GM18870 (cell line): ENCODE measurements around the gene ANXA8.
"Not testable (repeated sequence)": the region's sequence is repeated elsewhere in the genome, so short reads cannot be mapped to it uniquely, and the experiment has no call there.

Experiments
- ATAC-seq: cut with Tn5 transposase; IDR thresholded peaks from one replicate; pipeline ENCODE4 v1.9.1; 2021; ENCODE audit warnings: moderate library complexity; ENCODE audit not compliant: unreplicated experiment

Gene ANXA8

DNA sequence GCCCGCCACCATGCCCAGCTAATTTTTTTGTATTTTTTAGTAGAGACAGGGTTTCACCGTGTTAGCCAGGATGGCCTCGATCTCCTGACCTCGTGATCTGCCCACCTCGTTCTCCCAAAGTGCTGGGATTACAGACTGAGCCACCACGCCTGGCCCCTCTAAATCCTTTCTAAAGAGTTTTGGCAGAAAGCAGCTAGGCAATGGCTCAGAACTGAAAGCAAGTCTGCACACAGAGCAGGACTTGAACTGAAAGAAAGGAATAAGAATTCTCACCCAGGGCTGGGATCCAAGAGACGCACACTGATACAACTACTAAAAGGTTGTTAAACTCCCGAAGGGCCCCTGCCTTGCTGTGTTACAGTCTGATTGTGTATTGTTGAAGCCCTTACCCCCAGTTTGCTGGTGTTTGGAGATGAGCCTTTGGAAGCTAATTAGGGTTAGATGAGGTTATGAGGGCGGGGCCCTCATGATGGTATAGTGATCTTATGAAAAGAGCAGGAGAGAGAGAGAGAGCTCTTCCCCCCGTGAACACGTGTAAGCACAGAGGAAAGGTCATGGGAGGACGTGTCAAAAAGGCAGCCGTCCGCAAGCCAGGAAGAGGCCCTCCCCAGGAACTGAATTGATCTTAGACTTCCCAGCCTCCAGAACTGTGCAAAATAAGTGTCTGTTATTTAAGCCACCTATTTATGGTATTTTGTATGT, 18.5 kb downstream of the ANXA8 start:
- not testable (repeated sequence) for ATAC-seq

DNA sequence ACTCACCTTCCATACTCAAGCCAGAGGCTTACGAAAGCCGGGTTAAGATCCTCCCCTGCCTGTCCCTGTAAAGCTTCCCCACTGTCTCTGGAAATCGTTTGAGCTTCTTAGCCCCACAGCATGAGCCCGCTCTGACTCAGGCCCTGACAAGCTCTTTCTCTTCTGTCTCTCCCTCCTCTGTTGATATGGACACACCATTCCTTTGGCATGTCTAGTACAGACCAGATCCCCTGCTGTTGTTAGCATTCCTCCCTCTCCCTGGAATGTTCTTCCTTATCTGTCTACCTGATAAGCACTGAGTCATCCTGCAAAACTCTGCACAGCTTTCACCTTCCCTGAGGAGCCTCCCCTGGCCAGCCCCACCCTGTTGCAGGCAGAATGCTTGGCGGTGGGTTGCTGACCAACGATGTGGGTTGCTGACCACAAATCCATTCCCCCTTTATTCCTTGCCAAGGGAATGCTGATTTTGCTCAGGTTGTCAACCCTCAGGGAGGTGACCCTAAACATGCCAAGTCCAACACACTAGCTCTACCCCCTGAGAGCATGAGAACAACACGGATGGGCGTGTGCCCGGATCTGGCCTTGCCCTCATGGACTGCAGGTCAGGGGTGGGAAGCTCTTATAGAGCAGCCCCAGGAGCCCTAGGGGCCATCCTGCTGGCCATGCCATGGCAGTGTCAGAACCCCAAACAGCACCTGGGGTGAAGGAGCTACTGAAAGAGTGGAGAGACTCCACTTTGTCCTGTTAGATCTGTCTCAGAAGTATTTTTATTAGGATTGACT, 21.1 kb downstream of the ANXA8 start:
- ATAC-seq, result not testable (repeated sequence)

DNA sequence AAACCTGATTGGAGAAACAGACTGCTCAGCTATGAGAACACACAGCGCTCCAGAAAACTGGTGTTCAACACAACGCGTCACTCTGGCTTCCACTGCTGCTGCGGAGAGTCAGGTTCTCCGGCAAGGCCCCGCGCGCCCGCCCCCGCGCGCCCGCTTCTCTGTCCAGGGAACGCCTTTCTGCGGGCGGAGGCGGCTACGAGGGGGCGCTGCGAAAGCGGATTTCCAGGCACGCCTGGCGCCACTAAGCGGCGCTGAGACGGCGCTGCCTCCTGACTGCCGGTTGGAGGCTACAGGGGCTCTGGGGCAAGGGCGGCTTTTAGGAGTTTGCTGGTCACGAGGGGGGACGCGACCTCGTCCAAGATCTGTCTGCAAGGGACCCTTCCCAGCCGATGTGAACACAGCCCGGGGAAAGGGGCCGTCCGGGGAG, 22.6 kb downstream of the ANXA8 start:
- ATAC-seq, result not testable (repeated sequence)

DNA sequence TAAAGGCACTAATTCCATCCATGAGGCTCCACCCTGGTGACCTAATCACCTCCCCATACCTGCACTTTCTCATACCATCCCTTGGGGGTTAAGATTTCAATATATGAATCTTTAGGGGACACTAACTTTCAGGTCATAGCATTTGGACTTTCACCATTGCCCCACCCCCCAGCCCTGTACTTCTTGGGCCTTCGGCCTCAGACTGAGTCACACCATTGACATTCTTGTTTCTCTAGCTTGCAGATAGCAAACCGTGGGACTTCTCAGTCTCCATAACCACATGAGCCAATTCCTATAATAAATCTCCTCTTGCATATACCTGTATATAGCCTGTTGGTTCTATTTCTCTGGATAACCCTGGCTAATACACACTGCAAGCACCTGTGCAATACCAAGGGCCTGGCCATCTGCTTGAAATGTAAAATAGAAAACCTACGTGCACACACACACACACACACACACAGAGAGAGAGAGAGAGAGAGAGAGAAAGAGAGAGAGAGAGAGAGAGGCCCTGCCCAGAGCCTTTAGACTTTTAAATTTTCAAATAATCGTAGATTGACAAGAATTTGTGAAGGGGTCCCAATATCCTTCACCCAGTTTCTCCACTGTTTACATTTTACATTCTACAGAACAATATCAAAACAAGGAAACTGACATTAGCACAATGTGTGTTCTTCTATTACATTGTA, 25.3 kb downstream of the ANXA8 start:
- no peak for ATAC-seq

DNA sequence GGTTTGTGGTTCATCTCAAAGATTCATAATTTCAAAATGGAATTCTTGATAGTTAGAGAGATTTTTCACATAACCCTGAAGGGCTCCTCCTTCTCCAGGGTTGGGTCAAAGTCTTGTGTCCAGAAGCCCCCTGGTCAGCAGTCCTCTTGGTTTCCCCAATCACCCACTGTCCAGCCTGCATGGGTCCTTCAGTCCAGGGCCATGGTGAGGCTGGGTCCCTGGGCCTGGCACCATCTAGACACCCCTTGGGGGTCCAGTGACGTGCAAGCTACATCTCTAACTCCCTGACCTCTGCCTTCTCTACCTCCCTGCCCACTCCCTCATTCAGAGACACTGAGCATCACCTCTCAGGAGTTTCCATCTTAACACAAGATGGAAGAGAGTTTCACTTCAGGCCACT, 26.1 kb downstream of the ANXA8 start:
- ATAC-seq, result no peak

DNA sequence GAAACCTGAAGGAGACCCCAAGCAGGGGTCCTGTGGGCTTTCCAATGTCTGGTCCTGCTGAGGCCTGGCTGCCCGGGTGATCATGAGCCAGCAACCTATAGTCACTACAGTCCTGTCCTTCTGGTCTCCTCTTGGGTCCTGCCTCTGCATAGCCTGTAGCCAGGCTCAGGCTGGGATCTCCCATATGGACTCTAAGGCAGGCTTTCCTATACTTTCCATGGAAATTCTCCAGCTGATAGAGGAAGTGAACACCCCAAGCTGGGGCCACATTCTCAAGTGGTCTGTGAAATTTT, 26.4 kb downstream of the ANXA8 start:
- no peak for ATAC-seq

DNA sequence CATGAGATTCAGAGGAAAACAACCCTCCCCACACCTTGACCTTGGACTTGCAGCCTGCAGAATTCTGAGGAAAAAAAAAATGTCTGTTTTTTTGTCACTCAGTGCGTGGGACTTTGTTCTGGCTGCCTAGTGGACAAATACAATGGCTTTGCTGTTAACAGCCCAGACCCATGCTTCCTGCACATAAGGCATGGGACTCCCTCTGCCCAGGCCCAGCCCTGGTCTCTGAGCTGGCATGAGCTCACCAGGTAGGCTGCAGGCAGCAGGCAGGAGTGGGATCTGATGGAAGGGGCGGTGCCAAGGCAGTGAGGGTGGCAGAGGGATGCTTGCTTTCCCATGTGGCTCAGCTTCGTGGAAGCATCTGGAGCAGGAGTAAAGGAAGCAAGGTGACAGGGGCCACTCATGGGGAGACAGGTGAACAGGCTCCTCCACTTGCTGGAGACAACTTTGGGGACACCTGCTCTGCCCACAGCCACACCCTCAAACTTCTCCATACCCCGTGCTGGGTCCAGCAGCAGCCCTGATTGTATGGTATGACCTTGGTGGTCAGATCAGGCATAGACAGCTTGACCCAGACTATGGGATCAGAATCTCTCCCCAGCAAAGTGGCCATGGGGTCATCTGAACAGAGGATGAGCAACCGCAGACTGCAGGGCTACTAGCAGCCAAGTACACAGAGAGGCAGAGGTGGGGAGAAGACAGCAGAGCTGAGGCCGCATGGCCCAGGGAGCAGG, 27.0 kb downstream of the ANXA8 start:
- ATAC-seq, result no peak

DNA sequence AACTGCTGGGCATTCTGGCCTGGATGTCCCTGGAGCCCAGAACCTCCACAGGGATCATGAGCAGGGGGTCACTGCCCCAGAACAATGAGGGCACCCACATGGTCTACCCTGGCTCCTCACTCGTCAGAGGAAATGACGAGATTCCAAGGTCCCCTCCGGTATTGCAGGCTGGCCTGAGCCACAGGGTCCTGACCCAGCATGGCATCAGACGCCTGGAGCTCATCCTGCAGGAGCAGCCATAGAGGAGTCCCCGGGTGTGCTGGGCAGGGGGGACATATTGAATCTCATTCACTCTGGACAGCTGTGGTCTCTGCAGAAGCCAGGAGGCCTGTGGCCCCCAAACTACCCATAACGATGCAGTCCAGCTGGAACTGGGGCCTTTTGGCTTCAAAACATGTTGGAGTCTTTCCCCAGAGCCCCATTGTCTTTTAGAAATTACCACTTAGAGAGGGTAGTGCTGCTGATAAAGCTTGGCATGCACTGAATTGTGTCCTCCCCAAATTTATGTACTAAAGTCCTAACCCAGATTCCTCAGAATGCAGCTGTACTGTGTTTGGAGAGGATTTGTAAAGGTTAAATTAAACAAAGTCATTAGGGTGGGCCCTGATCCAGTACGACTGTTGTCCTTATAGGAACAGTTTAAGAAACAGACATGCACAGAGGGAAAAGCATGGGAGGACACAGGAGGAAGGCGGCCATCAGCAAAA, 27.7 kb downstream of the ANXA8 start:
- ATAC-seq, result no peak

DNA sequence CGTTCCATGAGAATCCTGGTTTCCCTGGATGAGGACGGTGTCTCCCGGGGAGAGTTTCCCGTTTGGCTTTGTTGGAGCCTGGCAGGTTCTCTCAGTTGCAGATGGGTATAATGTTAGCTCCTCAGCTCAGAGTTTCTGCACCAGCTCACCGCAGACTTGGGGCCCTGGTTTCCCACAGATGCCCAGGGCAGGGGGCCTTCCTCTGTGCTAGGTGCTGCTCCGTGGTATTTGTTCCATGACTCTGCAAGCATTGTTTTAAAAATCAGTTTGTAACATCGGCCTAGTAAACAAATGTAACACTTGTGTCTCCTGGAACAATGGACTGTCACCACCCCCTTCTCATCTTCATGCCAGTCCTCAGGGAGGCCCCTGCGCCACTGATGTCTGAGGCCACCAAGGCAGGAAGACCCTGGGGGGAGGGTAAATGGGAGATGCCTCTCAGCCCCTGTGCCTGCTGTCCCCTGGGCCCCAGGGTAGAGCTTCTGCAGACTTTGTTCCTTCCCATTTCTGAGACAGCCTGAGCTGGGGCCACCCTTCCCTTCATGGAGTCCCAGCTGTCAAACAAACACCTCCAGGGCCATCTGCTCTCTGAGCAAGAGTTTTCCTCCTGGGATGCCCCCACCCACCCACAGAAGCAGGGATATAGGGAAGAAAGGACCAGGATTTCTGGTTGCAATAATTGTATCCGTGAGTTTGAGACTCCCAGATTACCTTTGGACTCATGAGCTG, 28.4 kb downstream of the ANXA8 start:
- not testable (repeated sequence) for ATAC-seq

DNA sequence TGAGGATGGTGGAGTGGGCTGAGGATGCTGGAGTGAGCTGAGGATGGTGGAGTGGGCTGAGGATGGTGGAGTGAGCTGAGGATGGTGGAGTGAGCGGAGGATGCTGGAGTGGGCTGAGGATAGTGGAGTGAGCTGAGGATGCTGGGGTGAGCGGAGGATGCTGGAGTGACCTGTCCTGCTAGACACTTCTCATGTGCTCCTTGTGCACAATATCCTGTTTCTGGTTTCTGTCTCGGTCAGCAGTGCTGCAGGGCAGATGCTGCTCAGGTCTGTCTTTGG, 29.2 kb downstream of the ANXA8 start:
- no peak for ATAC-seq

DNA sequence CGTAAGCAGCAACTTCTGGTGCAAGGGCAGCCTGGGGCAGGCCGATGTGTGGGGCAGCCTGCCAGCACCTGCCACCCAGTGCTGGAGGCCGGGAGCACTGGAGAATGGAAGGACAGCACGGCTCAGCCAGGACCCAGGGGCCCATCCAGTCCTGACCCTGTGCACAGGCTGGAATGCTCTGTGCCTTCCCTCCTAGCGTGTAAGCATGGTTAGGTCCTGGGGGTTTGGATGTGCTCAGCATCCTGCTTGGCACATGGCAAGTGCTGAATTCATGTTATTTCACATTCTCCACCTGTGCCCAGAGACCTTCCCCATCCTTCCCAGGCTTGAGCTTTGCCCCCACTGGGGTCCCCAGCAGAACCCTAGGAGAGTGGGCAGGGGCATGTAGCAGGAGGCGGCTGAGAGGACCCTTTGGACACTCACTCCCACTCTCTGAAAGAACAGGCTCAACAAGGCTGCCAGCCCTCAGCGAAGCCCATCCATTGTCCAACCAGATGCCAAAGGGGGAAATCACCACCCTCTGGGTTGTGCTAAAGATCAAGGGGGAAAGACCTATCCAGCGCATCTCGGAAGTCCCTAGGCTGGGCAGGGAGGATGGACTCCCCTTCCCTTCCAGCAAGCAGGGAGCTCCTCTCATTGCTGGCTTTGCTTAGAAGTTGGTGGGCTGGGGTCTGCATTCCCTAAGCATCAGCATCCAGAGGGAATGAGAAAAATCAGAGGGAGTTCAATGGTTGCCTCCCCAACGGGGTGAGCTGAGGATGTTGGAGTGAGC, 29.7 kb downstream of the ANXA8 start:
- no peak for ATAC-seq

DNA sequence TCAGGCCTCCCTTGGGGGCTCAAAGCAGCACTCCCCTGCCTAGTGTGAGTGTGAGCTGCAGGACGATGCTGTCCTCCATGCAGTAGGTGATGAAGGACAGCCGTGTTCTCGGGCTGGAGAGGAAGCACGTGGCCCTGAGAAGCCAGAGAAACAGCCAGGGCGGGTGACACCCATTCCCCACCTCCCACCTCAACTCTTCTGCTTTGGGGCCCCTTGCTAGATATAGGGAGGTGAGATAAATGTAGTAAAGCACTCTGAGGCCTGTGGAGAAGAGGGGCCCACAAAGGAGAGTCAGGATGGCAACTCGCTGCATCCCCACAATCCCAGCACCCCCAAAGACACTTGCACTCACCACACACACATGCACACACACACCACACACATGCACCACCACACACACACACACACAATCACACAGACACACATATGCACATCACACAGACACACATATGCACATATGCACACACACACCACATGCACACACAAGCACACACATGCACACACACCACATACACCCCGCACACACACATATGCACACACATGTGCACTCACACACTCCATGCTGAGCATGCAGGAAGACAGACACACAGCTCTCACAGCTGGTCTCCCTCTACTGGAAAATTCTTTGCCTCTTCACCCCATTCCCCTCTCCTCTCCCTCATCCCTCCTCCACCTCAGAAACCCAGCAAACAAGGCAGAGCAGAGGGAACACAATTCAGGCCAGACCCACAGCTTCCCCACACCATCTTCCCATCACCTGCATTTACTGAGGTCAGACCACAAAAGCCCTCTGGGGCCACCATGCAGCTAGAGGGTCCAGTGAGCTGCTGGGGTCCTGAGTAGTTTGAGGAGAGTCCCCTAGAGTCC, 30.5 kb downstream of the ANXA8 start:
- ATAC-seq, result no peak

DNA sequence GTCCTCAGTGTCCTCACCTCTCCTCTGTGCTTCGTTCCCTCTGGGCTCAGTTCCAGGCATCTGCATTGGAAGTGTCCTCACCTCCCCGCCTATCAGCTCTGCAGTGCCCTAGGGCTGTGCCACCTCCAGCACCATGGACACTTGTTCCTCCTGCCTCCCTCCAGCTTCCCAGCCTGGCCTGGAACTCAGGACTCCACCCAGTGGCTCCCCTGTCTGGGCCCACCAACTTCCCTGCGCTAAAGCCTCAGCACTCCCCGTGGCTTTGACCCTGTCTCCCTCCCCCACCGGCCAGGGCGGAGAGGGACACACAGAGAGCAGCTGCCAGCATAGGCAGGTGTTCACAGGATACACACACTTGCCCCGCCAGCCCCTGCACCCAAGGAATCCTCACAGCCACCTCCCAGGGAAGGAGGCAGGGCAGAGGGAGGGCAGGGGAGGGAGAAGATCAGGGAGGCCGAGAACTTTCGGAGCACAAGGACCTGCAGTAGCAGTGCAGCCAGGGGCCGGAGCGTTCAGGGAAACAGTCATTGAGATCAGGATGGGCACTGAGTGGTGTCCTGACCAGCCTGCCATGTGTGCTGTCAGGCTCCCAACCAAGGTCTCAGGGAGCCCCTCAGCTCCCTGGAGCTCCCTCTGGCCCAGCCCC, 31.3 kb downstream of the ANXA8 start:
- no peak for ATAC-seq

DNA sequence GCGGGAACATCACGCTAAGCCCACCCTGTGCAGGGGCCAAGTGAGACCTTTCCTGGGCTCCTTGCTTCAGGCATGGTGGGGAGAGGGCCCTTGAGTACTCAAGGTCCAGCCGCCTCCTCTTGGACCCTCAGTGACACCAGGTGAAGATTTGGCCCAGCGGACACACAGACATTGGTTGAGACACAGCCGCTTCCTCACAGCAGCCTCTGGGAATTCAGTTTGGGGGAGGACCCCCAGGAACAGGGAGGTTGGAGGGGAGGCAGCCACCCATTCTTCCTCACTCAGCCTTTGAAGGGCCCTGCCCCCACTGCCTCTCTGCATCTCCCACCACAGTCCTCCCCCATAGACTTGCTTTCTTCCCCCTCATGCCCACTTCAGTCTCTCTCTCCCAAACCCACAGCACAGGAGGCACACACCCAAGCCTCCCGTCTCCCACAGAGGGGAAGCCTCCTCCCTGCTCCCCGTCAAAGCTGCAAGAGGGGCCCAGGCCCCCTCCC, 31.9 kb downstream of the ANXA8 start:
- no peak for ATAC-seq

DNA sequence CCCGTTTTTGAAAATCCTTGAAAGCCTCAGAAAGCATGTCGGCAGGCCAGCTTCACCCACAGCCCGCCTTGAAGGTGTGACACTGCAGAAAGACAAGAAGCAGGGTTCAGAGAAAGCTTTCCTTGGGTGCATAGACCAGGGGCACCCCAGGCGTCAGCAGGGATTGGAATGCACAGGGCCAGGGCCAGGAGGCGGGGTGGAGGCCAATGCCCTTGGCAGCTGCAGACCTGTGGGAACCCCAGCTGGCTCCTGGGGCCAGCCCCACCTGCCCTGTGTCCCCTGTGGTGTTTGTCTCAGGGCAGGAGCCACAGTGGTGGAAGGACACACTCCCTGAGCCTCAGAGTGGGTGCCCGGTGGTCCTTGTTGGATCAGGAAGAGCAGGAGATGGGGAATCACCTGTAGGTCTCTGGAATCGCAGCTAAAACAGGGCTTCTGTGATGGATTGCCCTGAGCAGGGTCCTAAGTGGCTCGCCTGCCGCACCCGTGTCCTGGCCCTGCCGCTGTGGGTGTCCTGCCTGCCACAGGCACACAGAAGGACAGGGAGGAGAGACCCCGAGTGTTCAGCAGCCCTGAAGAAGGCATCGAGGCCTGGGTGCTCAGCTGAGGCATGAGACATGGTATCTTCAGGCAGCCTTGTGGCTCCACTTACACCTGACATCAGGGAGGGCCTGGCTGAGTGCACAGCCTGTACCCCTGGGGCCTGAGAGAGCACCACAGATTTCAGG, 32.5 kb downstream of the ANXA8 start:
- ATAC-seq, result no peak

DNA sequence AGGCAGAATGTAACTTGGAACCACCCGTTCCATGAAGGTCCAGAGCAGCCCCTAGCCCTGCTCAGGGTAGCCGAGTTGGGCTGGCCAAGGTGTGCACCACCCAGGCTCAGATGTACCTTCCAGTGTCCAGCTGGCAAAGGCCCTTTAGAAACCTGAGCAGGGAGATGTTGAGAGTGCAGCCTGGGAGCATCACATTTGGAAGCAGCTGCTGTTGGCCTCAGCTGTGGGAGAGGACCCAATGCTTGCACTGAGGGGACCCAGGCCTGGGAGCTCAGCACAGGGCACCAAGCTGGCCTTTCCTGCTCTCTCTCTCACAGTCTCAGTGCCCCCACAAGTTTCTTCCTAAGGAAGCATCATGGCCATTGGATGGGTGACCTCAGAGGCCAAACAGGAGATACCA, 33.5 kb downstream of the ANXA8 start:
- ATAC-seq, result no peak

DNA sequence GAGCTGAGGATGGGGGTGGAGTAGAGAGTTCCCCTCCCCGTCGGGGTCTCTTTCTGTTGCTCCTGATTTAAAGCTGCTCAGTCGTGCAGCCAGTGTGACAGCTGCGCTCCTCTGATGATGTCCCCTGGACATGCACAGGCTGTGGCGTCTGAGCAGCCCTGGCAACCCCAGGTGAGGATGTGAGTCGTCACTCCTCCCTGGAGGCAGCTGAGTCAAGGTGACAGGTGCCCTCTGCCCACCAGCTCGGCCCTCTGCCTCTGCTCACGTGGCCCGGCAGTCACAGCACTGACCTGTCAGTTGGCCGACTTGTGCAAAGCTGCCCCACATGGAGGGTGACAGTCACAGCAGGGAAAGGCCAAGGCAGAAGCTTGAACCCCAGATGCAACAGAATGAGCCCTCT, 33.9 kb downstream of the ANXA8 start:
- no peak for ATAC-seq
